T-helper 1 cell treated with Interleukin-12 subunit alpha and Interleukin-12 subunit beta and Interleukin-4 antibody, amounts not matched to agents 30 μg/mL and 1 μg/mL, for 36 hours (primary cell): ENCODE measurements around the gene ADARB1.

Experiments used
- H3K27ac Mint-ChIP-seq: one replicate; pipeline ENCODE4 v1.8.0; 2021; ENCODE audit warnings: mild to moderate bottlenecking, mixed read lengths
- H3K27me3 Mint-ChIP-seq: one replicate; pipeline ENCODE4 v1.8.0; 2021; ENCODE audit warnings: low read depth, mixed read lengths
- H3K36me3 Mint-ChIP-seq: one replicate; pipeline ENCODE4 v1.8.0; 2021; ENCODE audit warnings: low read depth, mixed read lengths
- H3K4me1 Mint-ChIP-seq: one replicate; pipeline ENCODE4 v1.8.0; 2021; ENCODE audit warnings: low read depth, mixed read lengths
- H3K4me3 Mint-ChIP-seq: one replicate; pipeline ENCODE4 v1.8.0; 2021; ENCODE audit warnings: mild to moderate bottlenecking, moderate library complexity, mixed read lengths
- H3K9me3 Mint-ChIP-seq: one replicate; pipeline ENCODE4 v1.8.0; 2021; ENCODE audit warnings: mixed read lengths

Gene ADARB1

GRCh38 chr21:45262041-45262581 is 187.7 kb downstream of the ADARB1 start:
- H3K36me3 Mint-ChIP-seq = peaks cover 15% of the 10 kb centered on the region
- peaks cover 21% of the 10 kb centered on the region for H3K27me3 Mint-ChIP-seq
- no peak overlapping the region for H3K27ac Mint-ChIP-seq
- no peak overlapping the region for H3K4me3 Mint-ChIP-seq
- peaks cover 12% of the 10 kb centered on the region for H3K4me1 Mint-ChIP-seq
- no peaks in the 10 kb centered on the region for H3K9me3 Mint-ChIP-seq

GRCh38 chr21:45262616-45263015 is 188.2 kb downstream of the ADARB1 start:
- Mint-ChIP-seq H3K27me3 (peaks cover 21% of the 10 kb centered on the region), H3K27ac (no peak overlapping the region), H3K4me3 (no peak overlapping the region), H3K9me3 (no peaks in the 10 kb centered on the region), H3K4me1 (peaks cover 17% of the 10 kb centered on the region), H3K36me3 (peaks cover 20% of the 10 kb centered on the region)

GRCh38 chr21:45263534-45263933 is 189.2 kb downstream of the ADARB1 start:
- Mint-ChIP-seq H3K27ac (no peak overlapping the region), H3K4me1 (peaks cover 18% of the 10 kb centered on the region), H3K9me3 (no peaks in the 10 kb centered on the region), H3K36me3 (peaks cover 23% of the 10 kb centered on the region), H3K4me3 (no peak overlapping the region), H3K27me3 (peaks cover 17% of the 10 kb centered on the region)

- Mint-ChIP-seq H3K4me1 (peaks cover 18% of the 10 kb centered on the region), H3K27me3 (peaks cover 9% of the 10 kb centered on the region), H3K9me3 (no peaks in the 10 kb centered on the region), H3K4me3 (no peak overlapping the region), H3K27ac (no peak overlapping the region), H3K36me3 (peaks cover 23% of the 10 kb centered on the region)
These were observed 189.9 kb downstream of the ADARB1 start for GRCh38 chr21:45264146-45264911.

GRCh38 chr21:45264912-45265515 is 190.6 kb downstream of the ADARB1 start:
- Mint-ChIP-seq H3K4me3 (no peak overlapping the region), H3K27me3 (peaks cover 5% of the 10 kb centered on the region), H3K9me3 (no peaks in the 10 kb centered on the region), H3K36me3 (peaks cover 29% of the 10 kb centered on the region), H3K4me1 (peaks cover 18% of the 10 kb centered on the region), H3K27ac (no peak overlapping the region)

GRCh38 chr21:45265721-45266517 is 191.5 kb downstream of the ADARB1 start:
- no peaks in the 10 kb centered on the region for H3K27me3 Mint-ChIP-seq
- H3K36me3 Mint-ChIP-seq = peaks cover 30% of the 10 kb centered on the region
- H3K9me3 Mint-ChIP-seq = no peaks in the 10 kb centered on the region
- peak overlapping the region; percentile 80 for H3K27ac Mint-ChIP-seq
- H3K4me3 Mint-ChIP-seq = peak overlapping the region; percentile 50
- H3K4me1 Mint-ChIP-seq = peaks cover 18% of the 10 kb centered on the region

- Mint-ChIP-seq H3K36me3 (peaks cover 30% of the 10 kb centered on the region), H3K4me3 (peak overlapping the region; percentile 10), H3K9me3 (no peaks in the 10 kb centered on the region), H3K4me1 (peaks cover 18% of the 10 kb centered on the region), H3K27ac (peak overlapping the region; percentile 80), H3K27me3 (no peaks in the 10 kb centered on the region)
These were observed 192.4 kb downstream of the ADARB1 start for GRCh38 chr21:45266518-45267389.

GRCh38 chr21:45267390-45267760 is 193.0 kb downstream of the ADARB1 start:
- no peaks in the 10 kb centered on the region for H3K9me3 Mint-ChIP-seq
- H3K36me3 Mint-ChIP-seq = peaks cover 30% of the 10 kb centered on the region
- no peak overlapping the region for H3K4me3 Mint-ChIP-seq
- peak overlapping the region; percentile 36 for H3K27ac Mint-ChIP-seq
- no peaks in the 10 kb centered on the region for H3K27me3 Mint-ChIP-seq
- H3K4me1 Mint-ChIP-seq = peaks cover 18% of the 10 kb centered on the region

GRCh38 chr21:45269861-45270260 is 195.5 kb downstream of the ADARB1 start:
- H3K4me3 Mint-ChIP-seq = no peak overlapping the region
- peaks cover 25% of the 10 kb centered on the region for H3K36me3 Mint-ChIP-seq
- no peaks in the 10 kb centered on the region for H3K27me3 Mint-ChIP-seq
- no peak overlapping the region for H3K27ac Mint-ChIP-seq
- no peaks in the 10 kb centered on the region for H3K9me3 Mint-ChIP-seq
- H3K4me1 Mint-ChIP-seq = peaks cover 18% of the 10 kb centered on the region

- H3K4me1 Mint-ChIP-seq = peaks cover 18% of the 10 kb centered on the region
- H3K9me3 Mint-ChIP-seq = no peaks in the 10 kb centered on the region
- H3K36me3 Mint-ChIP-seq = peaks cover 23% of the 10 kb centered on the region
- no peak overlapping the region for H3K4me3 Mint-ChIP-seq
- H3K27ac Mint-ChIP-seq = no peak overlapping the region
- H3K27me3 Mint-ChIP-seq = no peaks in the 10 kb centered on the region
These were observed 196.0 kb downstream of the ADARB1 start for GRCh38 chr21:45270306-45270821.
